Endothelial cell of umbilical vein (primary cell): ENCODE results near the gene GGA3. TPM values are rescaled to one million over a fixed set of nuclear protein-coding genes. Genes with fewer than 3 reads are reported as not detected.

Source experiments
- BruUV-seq: library from RNA; stranded (reverse); fragments of 400-500 nt; replicated peaks from 2 replicates; lab custom pipeline; 2021; lab: Mats Ljungman, UMichigan
- CTCF ChIA-PET: fragments of 300-600, 350-600 bp; sonication (Branson Sonifier 250); formaldehyde crosslinking; loops from one replicate; lab custom pipeline; 2021; ENCODE audit warnings: antibody characterized with exemption, inconsistent platforms; lab: Charles Lee
- POLR2A ChIA-PET: fragments of 300-600, 350-600 bp; sonication (Branson Sonifier 250); formaldehyde crosslinking; loops from one replicate; lab custom pipeline; 2021; ENCODE audit warnings: antibody characterized with exemption, inconsistent platforms; lab: Charles Lee
- DNase-seq: peaks from one replicate; pipeline ENCODE4 v3.0.0-alpha.2; 2011; ENCODE audit warnings: low read depth, low spot score
- FAIRE-seq: peaks from 2 replicates; lab custom pipeline; 2011; peaks lifted over from hg19 to GRCh38; lab: Jason Lieb, UNC
- H2AFZ ChIP-seq: 2 replicates; pipeline ENCODE4 v1.6.0; 2012; ENCODE audit warnings: low read depth, low read length, control low read depth, inconsistent platforms
- H3K27ac ChIP-seq: 2 replicates; pipeline ENCODE4 v1.5.1; 2011; ENCODE audit warnings: low read depth, mild to moderate bottlenecking, control low read depth, low read length, moderate library complexity; ENCODE audit not compliant: insufficient read depth
- H3K27me3 ChIP-seq, 2 experiments: 2 replicates each; pipeline versions ENCODE4 v1.6.0 to v1.6.1; 2011; ENCODE audit warnings: low read length in 2 of 2, mixed read lengths in 1 of 2; ENCODE audit not compliant: control insufficient read depth in 2 of 2, insufficient read depth in 2 of 2
- H3K36me3 ChIP-seq, 2 experiments: 2 replicates in 1 of 2; 3 replicates in 1 of 2; pipeline ENCODE4 v1.5.1; 2011; ENCODE audit warnings: low read length in 2 of 2, mild to moderate bottlenecking in 1 of 2, moderate library complexity in 1 of 2; ENCODE audit not compliant: control insufficient read depth in 2 of 2, insufficient read depth in 2 of 2; ENCODE audit errors: extremely low read depth in 1 of 2
- H3K4me1 ChIP-seq: 3 replicates; pipeline ENCODE4 v1.5.1; 2011; ENCODE audit warnings: mild to moderate bottlenecking, low read length; ENCODE audit not compliant: control insufficient read depth, insufficient read depth; ENCODE audit errors: extremely low read depth
- H3K4me2 ChIP-seq: 2 replicates; pipeline ENCODE4 v1.6.1; 2011; ENCODE audit warnings: low read length, control low read depth, mixed read lengths; ENCODE audit not compliant: insufficient read depth
- H3K4me3 ChIP-seq, 3 experiments: fragments of 200-600 bp in 1 of 3; sonication (generic), shearing (Covaris generic) in 1 of 3; replicated peaks in 1 of 3; 2 replicates each; pipeline ENCODE4 v1.5.1; 2011 to 2016; ENCODE audit warnings: control low read depth in 3 of 3, low read length in 3 of 3, mild to moderate bottlenecking in 2 of 3, inconsistent platforms in 1 of 3, low read depth in 1 of 3, moderate library complexity in 1 of 3; ENCODE audit not compliant: insufficient read depth in 1 of 3
- H3K79me2 ChIP-seq: 2 replicates; pipeline ENCODE4 v1.6.0; 2012; ENCODE audit warnings: low read length, inconsistent platforms; ENCODE audit not compliant: control insufficient read depth, insufficient read depth
- H3K9ac ChIP-seq: replicated peaks from 2 replicates; pipeline ENCODE3; 2011; ENCODE audit warnings: low read length, control low read depth; ENCODE audit not compliant: insufficient read depth; ENCODE audit errors: extremely low read depth
- H3K9me1 ChIP-seq: replicated peaks from 3 replicates; pipeline ENCODE4 v1.6.0; 2011; ENCODE audit warnings: mild to moderate bottlenecking, low read length; ENCODE audit not compliant: control insufficient read depth, insufficient read depth; ENCODE audit errors: extremely low read depth
- H3K9me3 ChIP-seq: replicated peaks from 2 replicates; pipeline ENCODE4 v1.5.1; 2012; ENCODE audit warnings: low read length, inconsistent platforms; ENCODE audit not compliant: control insufficient read depth, insufficient read depth
- H4K20me1 ChIP-seq: replicated peaks from 2 replicates; pipeline ENCODE3; 2011; ENCODE audit warnings: mild to moderate bottlenecking, low read length; ENCODE audit not compliant: control insufficient read depth, insufficient read depth; ENCODE audit errors: extremely low read depth
- CTCF ChIP-seq, 2 donors: IDR thresholded peaks; 1 replicate in 1 of 2; 2 replicates in 1 of 2; pipeline ENCODE4 v1.5.1; 2011; ENCODE audit warnings: low read length in 2 of 2, mild to moderate bottlenecking in 2 of 2, moderate library complexity in 2 of 2, control low read depth in 1 of 2, inconsistent platforms in 1 of 2, low read depth in 1 of 2; ENCODE audit not compliant: insufficient read depth in 1 of 2; ENCODE audit errors: extremely low read depth in 1 of 2
- EZH2 ChIP-seq: IDR thresholded peaks from 2 replicates; pipeline ENCODE4 v1.6.1; 2012; ENCODE audit warnings: borderline replicate concordance, low read depth, mild to moderate bottlenecking, moderate library complexity, low read length, inconsistent platforms; ENCODE audit not compliant: severe bottlenecking
- FOS ChIP-seq: IDR thresholded peaks from 2 replicates; pipeline ENCODE4 v1.6.1; 2011; ENCODE audit warnings: mild to moderate bottlenecking, low read length, moderate library complexity, borderline replicate concordance; ENCODE audit not compliant: insufficient read depth
- GATA2 ChIP-seq: IDR thresholded peaks from 2 replicates; pipeline ENCODE4 v1.7.0; 2011; ENCODE audit warnings: low read depth, mild to moderate bottlenecking, moderate library complexity, mixed read lengths, low read length; ENCODE audit not compliant: insufficient read length, insufficient read depth
- JUN ChIP-seq: IDR thresholded peaks from 2 replicates; pipeline ENCODE4 v1.6.1; 2011; ENCODE audit warnings: borderline replicate concordance, low read depth; ENCODE audit not compliant: insufficient read length, insufficient read depth
- MAX ChIP-seq: IDR thresholded peaks from 2 replicates; pipeline ENCODE4 v1.6.1; 2011; ENCODE audit not compliant: insufficient read depth, insufficient read length
- MYC ChIP-seq: IDR thresholded peaks from one replicate; pipeline ENCODE4 v1.6.1; 2011; ENCODE audit warnings: mild to moderate bottlenecking, low read depth, low read length
- POLR2A ChIP-seq: IDR thresholded peaks from 2 replicates; pipeline ENCODE4 v1.6.1; 2012; ENCODE audit warnings: low read depth, mild to moderate bottlenecking, control low read depth, low read length
- POLR2AphosphoS5 ChIP-seq: IDR thresholded peaks from 2 replicates; pipeline ENCODE4 v1.6.1; 2012; ENCODE audit warnings: low read depth, mild to moderate bottlenecking, control low read depth, low read length, moderate library complexity; ENCODE audit not compliant: insufficient read depth
- dilution Hi-C: fragments of 300-500 bp; cut with MboI; formaldehyde crosslinking; loops from one replicate; pipeline ENCODE4 v1.15.0; 2019; ENCODE audit warnings: low sequenced_read_pairs; ENCODE audit not compliant: extremely low pct_ligation_motif_present
- intact Hi-C: fragments of 100-400 bp; cut with micrococcal nuclease; formaldehyde crosslinking; loops from one replicate; pipeline ENCODE4 v1.10.0; 2022
- polyA plus RNA-seq, 4 experiments: library from polyadenylated mRNA; depleted of rRNA in 3 of 4; stranded (reverse) in 3 of 4; unstranded in 1 of 4; fragments of >200 nt; gene quantifications; 2 replicates each; pipeline versions ENCODE4 v1.2.1 to v1.2.3, GENCODE V29; 2011 to 2012; ENCODE audit warnings: missing spikeins in 1 of 4
- total RNA-seq: library from RNA; stranded (reverse); gene quantifications from 2 replicates; pipeline ENCODE4 v1.2.3, GENCODE V29; 2021

The GGA3 gene
- total and polyA plus RNA-seq, 2 donors (not counting 3 experiments of a cell fraction or from before 2014, with no cell fraction given): 41.2 to 62.9 TPM

GRCh38 chr17:75271233-75271954 is 10.0 kb upstream of the GGA3 start:
- intact Hi-C loops: loop anchor here (1.0 to 2.0 kb wide), 4 partner anchors 17 to 141 kb away; partner anchors contain the start of genes GRB2 and SLC25A19
- dilution Hi-C loops: no loop called here
- TF ChIP-seq FOS (no peak), JUN (no peak), MAX (no peak), MYC (no peak), POLR2A (no peak), EZH2 (no peak), GATA2 (no peak), POLR2AphosphoS5 (peak; percentile 57), CTCF (IDR thresholded peaks at IDR 0.05; ENCODE audit: extremely low read depth in 1 of 2, insufficient read depth in 1 of 2, low read depth in 1 of 2, low read length in 2 of 2) (peak; percentile 60 to 82)
- no peaks in the 10 kb centered on the region for H3K79me2 ChIP-seq
- H3K36me3 ChIP-seq: peaks cover under 1 to 4% of the 10 kb centered on the region in 2 experiments
- H3K9me3 ChIP-seq: no peaks in the 10 kb centered on the region
- CTCF ChIA-PET: interaction anchor here (0.6 to 4.1 kb wide), 45 partner anchors 10 to 558 kb away, joined by 3 to 91 read pairs (median 5); partner anchors contain the start of genes ARMC7, GGA3, GRB2 and MRPS7
- FAIRE-seq: peak; percentile 72
- no peaks in the 10 kb centered on the region for H3K9me1 ChIP-seq
- H3K27me3 ChIP-seq: no peaks in the 10 kb centered on the region
- peak overlapping the region; percentile 89 for H2AFZ ChIP-seq
- peak overlapping the region; percentile 50 for H3K27ac ChIP-seq
- no TSS peak for BruUV-seq
- H3K4me2 ChIP-seq: peak overlapping the region; percentile 71
- POLR2A ChIA-PET: interaction anchor here (0.8 to 2.3 kb wide), 6 partner anchors 10 to 254 kb away, joined by 3 to 23 read pairs (median 5); partner anchors contain the start of genes GGA3, GRB2, LLGL2 and MRPS7
- peak overlapping the region; percentile 57 for H3K9ac ChIP-seq
- H4K20me1 ChIP-seq: no peaks in the 10 kb centered on the region
- peak overlapping the region; percentile 57 to 89 (median 61) for H3K4me3 ChIP-seq
- DNase-seq: peak; percentile 54
- peaks cover 32% of the 10 kb centered on the region for H3K4me1 ChIP-seq
